Gastrocnemius medialis (tissue), 4 donors: ENCODE measurements around the gene BRAF.
"Not testable (repeated sequence)": the region's sequence is repeated elsewhere in the genome, so short reads cannot be mapped to it uniquely, and the experiment has no call there.

ENCODE experiments used
- POLR2A ChIP-seq, 2 donors: fragments of 450-650 bp; IDR thresholded peaks; one replicate each; pipeline ENCODE4 v1.6.1; 2017; ENCODE audit warnings: antibody characterized with exemption in 2 of 2, mild to moderate bottlenecking in 2 of 2, moderate library complexity in 2 of 2
- TF ChIP-seq, protein P1 (sequence below), 5 experiments: fragments of 450-650 bp in 3 of 5; fragments of 200-600 bp in 2 of 5; sonication (generic) in 2 of 5; IDR thresholded peaks in 4 of 5; conservative IDR thresholded peaks in 1 of 5; 1 replicate in 4 of 5; 2 replicates in 1 of 5; pipeline ENCODE4 v1.5.1; 2016 to 2019; ENCODE audit warnings: antibody characterized with exemption in 5 of 5, mild to moderate bottlenecking in 3 of 5, moderate library complexity in 3 of 5

GRCh38 chr7:140765441-140765840, 159.3 kb downstream of the BRAF start:
- TF ChIP-seq, protein P1, sequence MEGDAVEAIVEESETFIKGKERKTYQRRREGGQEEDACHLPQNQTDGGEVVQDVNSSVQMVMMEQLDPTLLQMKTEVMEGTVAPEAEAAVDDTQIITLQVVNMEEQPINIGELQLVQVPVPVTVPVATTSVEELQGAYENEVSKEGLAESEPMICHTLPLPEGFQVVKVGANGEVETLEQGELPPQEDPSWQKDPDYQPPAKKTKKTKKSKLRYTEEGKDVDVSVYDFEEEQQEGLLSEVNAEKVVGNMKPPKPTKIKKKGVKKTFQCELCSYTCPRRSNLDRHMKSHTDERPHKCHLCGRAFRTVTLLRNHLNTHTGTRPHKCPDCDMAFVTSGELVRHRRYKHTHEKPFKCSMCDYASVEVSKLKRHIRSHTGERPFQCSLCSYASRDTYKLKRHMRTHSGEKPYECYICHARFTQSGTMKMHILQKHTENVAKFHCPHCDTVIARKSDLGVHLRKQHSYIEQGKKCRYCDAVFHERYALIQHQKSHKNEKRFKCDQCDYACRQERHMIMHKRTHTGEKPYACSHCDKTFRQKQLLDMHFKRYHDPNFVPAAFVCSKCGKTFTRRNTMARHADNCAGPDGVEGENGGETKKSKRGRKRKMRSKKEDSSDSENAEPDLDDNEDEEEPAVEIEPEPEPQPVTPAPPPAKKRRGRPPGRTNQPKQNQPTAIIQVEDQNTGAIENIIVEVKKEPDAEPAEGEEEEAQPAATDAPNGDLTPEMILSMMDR (IDR thresholded peaks at IDR 0.05 in 4 of 5, conservative IDR thresholded peaks at IDR 0.05 in 1 of 5) = not testable (repeated sequence)
- not testable (repeated sequence) for TF ChIP-seq POLR2A (IDR thresholded peaks at IDR 0.05)
